HG02623 (cell line): Measurements from ENCODE around the gene MSANTD4.
"Not testable (repeated sequence)": the region's sequence is repeated elsewhere in the genome, so short reads cannot be mapped to it uniquely, and the experiment has no call there.

Experiments used
- ATAC-seq: cut with Tn5 transposase; IDR thresholded peaks from one replicate; pipeline ENCODE4 v1.9.1; 2021; ENCODE audit warnings: moderate library complexity; ENCODE audit not compliant: unreplicated experiment

The MSANTD4 gene

DNA sequence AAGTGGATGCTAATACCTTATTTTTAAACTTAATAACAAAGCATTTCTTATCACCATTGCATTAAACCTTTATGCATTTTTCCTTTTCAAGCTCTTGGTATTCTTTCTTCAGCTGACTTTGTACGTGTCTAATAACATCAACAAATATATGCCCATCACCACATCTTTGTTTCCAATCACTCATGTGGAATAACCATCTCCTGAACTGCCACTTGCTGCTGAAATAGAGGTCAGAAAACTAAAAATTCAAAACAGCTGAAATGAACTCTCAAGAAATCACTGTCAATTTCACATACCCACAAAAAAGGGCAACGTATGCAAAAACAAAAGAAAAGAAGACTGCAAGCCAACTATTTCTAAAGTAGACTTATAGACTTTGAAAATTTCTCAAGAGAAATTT is 7.4 kb downstream of the MSANTD4 start:
- ATAC-seq = no peak

DNA sequence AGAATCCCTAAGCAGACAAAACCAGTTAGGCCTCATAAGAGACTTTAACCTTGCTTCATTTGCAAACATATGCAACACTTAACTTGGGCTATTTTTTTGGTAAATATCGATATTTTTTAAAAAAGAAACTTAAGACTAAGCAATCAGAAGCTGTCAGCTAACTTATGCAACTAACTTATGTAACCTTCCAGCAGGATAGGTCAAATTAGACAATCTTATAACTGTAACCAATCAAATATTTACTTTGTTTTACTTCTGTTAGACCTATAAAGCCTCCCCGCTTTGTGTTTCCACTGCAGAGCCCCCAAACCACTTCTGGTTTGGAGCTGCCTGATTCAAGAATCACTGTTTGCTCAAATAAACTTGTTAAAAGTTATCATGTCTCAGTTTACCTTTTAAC is 8.0 kb downstream of the MSANTD4 start:
- ATAC-seq = no peak

DNA sequence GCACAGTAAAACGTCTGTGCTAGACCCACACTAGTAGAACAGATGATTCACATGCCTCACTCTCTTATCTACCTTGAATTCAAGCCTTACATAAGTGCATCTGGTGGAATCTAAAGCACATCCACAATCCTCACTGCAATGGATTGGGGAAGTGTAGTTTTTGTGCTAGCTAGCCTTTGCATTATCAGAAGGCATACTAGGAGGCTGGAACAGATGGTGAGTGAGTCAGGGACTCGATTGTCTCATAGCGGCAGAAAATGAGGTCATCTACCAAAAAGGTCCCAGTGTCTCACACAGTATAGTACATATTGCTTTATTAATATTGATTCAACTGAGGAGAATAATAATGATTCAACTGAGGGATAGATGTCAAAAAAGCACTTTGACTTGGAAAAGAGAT is 9.3 kb downstream of the MSANTD4 start:
- ATAC-seq = no peak

DNA sequence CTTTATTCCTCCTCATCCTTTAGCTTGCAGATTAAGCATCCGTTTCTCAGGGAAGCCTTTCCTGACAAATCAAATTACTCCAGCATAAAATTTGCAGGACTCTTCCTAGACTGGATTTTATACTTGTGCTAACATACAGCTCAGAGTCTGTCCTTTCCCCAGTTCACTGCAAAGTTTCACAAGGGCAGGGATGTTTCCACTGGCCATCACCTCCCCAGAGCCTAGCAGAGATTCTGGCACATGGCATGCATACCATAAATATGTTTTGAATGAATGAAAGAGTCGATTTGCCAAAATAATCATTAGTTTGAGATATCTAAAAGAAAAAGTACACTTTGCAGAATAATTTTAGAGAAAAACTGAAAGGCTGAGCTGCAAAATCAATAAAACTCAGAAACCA is 10.6 kb downstream of the MSANTD4 start:
- no peak for ATAC-seq

DNA sequence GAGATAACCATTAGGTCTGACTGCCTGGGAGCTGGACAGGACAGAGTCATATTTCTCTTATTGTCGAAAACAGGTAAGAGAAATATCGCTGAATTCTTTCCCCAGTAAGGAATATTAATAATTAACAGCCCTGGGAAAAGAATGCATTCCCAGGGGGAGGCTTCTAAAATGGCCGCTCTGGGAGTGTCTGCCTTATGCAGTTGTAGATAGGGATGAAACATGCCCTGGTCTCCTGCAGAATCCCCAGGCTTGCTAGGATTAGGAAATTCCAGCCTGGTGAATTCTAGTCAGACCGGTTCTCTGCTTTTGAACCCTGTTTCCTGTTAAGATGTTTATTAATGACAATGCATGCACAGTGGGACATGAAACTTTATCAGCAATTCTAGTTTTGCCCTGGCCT is 18.9 kb downstream of the MSANTD4 start:
- not testable (repeated sequence) for ATAC-seq

DNA sequence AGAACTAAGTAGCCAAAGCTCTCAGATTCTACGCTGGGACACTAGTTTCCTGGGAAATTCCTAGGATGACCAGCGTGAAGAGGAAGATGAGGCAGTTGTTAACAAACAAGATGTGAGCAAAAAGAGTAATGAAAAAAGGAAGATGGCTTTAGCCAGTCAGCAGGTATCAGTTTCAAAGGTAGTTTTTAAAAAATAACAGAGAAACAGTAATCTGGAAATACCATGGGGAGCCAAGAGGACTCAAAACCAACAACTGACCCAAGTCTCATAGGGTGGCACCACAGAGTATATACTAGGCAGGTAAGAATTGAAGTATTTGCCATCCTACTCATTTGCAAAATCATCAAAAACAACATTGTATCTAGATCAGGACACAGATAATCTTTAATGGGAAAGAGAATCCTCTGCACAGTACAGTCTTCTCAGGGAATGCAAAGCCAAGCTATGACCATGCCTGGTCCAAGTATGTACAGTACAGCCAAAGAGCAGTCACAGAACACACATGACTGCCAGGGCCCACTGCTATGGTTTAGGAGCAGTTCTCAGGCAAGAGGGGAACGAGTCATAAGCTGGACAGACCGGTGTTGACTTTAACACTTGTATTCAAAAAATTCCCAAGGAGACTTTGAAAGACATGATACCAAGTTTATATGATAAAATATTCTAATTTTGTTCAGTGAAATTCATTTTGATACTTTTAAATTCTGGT is 20.6 kb downstream of the MSANTD4 start:
- ATAC-seq = peak; percentile 57

DNA sequence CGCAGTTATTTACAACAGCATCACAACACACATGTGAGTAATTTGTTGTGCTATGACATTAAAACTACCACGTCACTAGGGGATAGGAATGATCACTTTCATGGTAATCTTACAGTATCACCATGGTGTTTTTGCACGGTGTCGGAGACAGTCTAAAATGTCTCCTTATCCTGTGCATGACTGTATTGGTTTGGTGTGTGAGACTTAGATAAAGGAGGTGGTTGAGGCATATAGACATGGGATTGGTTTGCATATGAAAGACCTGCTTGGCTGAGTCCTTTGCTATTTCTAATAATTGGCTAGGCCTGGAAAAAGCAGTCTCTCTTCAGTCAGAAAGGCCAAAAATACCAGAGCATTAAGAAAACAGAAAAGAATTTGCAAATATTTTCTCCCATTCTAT is 30.2 kb downstream of the MSANTD4 start:
- no peak for ATAC-seq

DNA sequence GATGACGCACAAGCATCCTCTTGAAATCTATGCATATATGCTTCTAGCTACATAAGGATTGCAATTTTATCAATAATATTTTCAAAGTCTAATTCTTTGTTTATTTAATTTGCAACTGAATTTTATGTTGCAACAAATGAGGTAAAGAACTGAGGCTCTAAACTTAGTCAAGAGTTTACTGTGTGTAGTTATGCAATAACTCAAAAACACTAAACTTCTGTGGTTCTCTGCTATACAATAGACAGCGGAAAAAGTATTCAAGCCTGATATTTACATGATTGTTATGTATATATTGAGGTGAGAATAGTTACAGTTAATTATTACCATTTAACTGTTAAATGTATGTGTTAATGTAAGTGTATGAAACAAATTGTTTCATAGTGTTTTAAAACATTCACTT is 32.9 kb downstream of the MSANTD4 start:
- ATAC-seq = no peak

DNA sequence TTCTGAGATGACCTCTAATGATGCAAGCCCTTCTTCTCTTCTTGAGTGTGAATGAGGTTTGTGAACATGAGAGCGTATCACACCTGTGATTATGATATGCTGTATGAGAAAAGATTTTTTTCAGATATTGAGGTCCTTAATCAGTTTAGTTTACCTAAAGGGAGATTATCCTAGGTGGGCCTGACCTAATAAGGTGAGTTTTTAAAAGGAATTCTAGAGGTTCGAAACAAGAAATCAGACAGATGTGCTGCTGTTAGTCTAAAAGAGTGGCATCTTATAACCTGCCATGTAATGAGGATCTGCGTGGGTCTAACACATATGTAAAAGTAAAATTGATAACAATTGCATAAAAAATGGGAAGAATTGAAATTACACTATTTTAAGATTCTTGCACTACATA is 33.8 kb downstream of the MSANTD4 start:
- no peak for ATAC-seq

DNA sequence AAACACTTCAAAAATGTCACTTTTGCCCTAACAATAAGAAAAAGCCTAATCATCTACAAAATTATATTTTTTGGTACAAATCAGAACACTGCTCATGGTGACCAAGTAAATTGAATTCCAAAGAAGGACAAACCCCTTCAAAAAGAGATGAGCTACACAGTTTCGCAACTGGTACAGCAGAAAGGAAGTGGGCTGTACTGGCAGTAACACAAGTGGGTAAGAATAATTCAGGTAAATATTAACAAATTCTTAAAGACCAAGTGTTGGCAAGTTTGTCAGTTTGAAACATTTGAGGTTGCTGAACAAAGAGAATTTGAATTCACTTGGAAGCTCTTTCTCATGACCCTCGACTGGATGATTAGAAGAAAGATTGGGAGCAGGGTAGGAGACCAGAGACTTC is 35.5 kb downstream of the MSANTD4 start:
- no peak for ATAC-seq

DNA sequence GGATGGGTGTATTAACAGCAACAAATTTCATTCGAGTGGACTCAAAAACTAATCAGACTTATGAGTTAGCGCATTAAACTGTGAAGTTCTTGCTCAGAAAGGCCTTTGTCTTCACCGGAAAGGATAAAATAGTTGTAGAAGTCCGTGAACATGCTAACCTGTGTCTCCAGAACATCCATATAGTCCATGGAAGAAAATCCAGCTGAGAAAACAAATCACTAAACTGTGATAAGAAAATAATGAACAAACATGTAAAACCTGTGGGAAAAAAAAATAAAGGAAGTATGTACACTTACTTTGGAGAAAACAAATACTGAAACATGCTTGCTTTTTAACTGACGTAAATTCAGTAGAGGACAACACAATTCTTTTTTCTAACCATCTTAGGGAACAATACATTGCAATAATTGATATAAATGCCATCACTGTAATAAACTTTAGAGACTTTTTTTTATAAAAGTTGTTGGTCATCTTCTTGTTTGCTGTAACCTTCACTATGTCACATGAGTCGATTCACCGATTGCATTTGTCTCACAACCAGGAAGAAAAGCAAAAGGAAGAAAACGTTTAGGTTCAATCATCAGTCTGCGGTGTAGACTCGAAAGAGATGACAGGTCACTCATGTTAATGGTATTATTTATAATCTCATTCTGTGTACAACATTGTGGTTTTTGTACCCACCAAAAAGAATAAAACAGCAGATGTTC is 41.9 kb downstream of the MSANTD4 start:
- no peak for ATAC-seq

DNA sequence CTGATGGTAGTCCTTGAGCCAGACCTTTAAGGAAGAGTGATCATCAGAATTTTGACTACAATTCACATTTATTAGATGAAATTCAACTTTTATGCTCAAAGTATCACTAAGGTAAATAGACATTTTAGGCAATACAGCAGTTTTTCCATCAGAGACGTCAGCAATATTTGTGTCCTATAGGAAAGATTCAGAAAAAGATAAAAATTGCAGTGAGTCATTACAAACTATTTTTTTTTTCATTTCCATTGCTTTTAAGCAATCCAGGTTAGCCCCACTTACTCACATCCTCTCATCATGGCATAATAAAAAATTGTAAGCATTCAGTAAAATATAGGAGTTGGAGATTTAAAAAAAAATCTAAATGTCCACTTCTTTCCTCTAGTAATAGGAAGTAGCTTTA is 46.9 kb downstream of the MSANTD4 start:
- no peak for ATAC-seq

DNA sequence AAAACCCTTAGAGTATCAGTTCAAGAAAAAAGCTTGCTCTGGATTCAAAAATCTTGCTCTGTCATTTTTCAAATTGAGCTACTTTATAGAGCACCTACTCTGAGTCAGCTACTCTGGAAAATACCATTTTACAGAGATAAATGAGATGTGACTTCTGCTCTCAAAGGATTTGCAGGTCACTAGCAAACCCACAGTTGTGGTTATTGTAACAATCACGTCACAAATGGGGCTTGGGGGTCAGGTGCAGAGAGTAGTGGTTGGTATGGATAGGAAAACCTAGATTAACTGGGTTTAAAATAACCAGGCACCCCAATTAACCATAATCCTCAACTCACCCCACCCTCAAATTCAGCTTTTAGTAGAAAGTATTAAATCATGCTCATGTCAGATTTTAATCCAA is 52.3 kb downstream of the MSANTD4 start:
- no peak for ATAC-seq

DNA sequence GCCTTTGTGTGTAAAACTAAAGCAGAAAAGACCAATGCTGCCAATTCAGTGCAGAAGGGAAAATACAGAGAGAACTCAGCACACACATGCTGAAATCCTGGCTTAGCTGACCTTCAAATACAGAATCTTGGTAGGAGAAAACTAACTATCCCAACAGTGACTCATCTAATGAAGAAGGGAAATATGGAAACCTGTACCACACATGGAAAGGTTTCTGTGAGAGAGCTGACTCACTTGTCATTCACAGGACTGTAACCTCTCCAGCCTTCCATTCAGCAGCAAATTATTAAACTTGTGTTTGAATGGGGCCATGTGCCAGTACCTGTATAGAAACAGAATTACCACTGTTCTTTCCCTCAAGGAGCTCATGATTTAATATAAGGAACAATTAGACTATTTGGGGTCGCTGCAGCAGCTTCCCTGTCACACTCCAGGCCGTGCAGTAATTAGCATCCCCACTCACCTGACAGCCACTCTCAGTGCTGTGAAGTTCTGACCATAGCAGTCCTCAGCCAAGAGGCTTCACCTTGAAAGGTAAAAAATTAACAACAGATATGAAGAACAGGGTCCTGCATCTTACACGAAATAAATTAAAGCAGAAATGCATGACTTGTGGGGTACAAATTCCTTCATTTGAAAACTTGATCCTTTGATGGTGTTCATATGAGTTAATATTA is 53.9 kb downstream of the MSANTD4 start:
- no peak for ATAC-seq

DNA sequence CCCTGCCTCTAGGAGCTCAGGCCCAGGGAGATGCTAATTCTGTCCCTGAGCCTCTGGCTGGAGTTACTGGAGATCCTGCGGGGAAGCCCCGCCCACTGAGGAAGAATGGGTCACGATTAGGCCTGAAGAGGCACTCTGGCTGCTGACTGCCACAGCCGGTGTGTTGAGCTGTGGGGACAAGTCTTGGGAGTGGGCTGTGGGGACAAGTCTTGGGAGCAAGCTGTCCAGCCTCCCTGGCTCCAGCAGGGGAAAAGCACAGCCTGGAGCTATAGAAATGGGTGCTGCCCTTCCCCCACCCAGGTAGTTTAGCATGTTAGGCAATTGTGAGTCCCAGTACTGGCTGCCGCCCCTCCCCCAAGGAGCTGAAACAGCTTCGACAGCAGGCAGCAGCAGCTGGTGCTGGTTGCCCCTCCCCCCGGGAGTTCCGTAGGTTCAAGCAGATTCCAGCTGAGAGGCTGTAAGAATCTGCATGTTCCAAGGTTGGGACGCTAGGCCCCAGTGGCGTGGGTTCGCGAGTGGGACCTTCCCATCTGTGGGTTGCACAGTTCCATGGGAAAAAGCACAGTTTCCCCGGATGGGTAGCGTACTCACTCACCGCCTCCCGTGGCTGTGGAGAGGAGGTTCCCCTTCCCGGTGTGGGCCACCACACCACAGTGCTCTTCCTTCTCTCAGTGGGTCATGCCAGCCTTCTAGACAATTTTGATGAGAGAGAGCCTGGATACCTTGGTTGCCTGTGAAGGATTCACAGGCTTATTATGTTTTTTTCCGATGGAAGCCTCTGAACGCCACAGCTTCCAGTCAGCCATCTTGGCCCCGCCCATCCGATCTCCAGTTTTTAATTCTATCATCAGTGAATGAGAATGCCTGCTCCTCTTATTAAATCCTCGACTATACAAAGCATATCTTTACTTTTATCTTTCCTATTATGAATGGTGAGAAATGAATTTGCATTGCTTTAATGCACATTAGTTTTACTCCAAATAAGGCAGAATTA is 61.5 kb downstream of the MSANTD4 start:
- ATAC-seq = no peak
